HEK293 (cell line): ENCODE data around the gene NEURL4.

Source experiments
- MEIS1 ChIP-seq: sonication (generic); formaldehyde crosslinking; IDR thresholded peaks from 2 replicates; pipeline ENCODE4 v1.8.1; 2022; ENCODE audit warnings: missing genetic modification reagents, mild to moderate bottlenecking, borderline replicate concordance
- YY1 ChIP-seq: fragments of 450-650 bp; formaldehyde crosslinking; IDR thresholded peaks from 2 replicates; pipeline ENCODE4 v1.5.1; 2018; ENCODE audit warnings: missing biosample characterization, missing genetic modification characterization
- ZNF560 ChIP-seq: fragments of 450-650 bp; formaldehyde crosslinking; IDR thresholded peaks from 2 replicates; pipeline ENCODE4 v1.5.1; 2017; ENCODE audit warnings: missing biosample characterization, missing genetic modification characterization, borderline replicate concordance
- TF ChIP-seq, protein P1 (sequence below): fragments of 450-650 bp; formaldehyde crosslinking; IDR thresholded peaks from 2 replicates; pipeline ENCODE4 v1.5.1; 2016; ENCODE audit warnings: missing biosample characterization, missing genetic modification characterization

DNA sequence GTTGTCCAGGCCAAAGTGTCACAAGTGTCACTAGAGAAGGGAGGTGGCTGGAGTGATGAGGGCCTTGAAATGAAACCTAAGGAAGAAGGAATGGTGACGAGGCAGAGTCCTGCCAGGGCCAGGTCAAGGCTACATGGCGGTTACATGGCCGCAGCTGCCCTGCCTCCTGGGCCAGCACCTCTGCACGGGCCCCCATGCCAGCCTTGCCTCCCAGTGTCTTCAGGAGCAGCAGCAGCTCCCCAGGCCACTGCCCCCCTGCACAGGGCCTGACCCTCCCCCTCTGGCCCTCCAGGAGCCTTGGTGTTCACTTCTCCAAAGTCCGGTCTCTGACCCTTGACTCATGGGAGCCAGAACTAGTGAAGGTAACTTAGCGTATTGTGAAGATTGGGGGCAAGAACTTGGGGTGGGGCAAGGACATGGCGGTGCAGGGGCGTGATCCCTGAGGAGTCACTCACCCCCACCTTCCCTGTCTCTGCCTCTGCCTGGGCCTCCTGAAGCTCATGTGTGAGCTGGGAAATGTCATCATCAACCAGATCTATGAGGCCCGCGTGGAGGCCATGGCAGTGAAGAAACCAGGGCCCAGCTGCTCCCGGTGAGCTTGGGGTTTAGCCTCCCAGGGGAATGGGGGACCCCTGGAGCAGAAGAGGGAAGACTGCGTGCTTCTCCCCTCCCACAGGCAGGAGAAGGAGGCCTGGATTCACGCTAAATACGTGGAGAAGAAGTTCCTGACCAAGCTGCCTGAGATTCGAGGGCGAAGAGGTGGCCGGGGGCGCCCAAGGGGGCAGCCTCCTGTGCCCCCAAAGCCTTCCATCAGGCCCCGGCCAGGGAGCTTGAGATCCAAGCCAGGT is 18.7 kb upstream of the NEURL4 start:
- TF ChIP-seq, protein P1, sequence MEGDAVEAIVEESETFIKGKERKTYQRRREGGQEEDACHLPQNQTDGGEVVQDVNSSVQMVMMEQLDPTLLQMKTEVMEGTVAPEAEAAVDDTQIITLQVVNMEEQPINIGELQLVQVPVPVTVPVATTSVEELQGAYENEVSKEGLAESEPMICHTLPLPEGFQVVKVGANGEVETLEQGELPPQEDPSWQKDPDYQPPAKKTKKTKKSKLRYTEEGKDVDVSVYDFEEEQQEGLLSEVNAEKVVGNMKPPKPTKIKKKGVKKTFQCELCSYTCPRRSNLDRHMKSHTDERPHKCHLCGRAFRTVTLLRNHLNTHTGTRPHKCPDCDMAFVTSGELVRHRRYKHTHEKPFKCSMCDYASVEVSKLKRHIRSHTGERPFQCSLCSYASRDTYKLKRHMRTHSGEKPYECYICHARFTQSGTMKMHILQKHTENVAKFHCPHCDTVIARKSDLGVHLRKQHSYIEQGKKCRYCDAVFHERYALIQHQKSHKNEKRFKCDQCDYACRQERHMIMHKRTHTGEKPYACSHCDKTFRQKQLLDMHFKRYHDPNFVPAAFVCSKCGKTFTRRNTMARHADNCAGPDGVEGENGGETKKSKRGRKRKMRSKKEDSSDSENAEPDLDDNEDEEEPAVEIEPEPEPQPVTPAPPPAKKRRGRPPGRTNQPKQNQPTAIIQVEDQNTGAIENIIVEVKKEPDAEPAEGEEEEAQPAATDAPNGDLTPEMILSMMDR, result no peak
- TF ChIP-seq ZNF560 (no peak), MEIS1 (CRISPR knock-in tag) (no peak), YY1 (tag by site-specific recombination) (no peak)
